ENCODE results near the gene CENPM.

DNA sequence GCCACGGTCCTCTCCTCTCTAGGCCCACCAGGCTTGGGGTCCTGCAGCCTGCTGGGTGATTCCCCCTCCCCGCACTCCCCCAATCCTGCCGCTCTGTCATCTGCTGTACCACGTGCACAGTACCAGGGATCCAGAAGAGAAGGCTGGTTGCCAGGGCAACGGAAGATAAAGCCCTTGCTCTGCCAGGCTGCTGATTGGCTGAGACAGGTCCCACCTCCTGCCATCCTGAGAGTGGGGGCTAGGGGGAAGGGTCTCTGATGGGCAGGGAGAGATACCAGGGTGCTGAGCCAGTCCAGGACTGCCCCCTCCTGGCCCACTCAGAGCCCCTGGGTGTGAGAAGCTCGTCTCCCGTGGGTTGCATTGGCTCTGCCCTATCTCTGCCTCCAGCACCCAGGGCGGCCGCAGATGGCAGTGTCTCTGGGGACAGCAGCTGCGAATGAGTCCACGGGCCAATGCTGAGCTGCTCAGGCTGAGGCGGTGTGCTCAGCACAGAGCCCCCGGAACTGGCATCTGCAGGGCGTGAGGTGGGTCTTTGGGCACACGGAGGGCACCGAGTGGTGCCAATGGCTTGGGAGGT lies 5.0 kb upstream of the CENPM start, which contains the start of gene SMIM45:
- TF ChIP-seq, protein P1, sequence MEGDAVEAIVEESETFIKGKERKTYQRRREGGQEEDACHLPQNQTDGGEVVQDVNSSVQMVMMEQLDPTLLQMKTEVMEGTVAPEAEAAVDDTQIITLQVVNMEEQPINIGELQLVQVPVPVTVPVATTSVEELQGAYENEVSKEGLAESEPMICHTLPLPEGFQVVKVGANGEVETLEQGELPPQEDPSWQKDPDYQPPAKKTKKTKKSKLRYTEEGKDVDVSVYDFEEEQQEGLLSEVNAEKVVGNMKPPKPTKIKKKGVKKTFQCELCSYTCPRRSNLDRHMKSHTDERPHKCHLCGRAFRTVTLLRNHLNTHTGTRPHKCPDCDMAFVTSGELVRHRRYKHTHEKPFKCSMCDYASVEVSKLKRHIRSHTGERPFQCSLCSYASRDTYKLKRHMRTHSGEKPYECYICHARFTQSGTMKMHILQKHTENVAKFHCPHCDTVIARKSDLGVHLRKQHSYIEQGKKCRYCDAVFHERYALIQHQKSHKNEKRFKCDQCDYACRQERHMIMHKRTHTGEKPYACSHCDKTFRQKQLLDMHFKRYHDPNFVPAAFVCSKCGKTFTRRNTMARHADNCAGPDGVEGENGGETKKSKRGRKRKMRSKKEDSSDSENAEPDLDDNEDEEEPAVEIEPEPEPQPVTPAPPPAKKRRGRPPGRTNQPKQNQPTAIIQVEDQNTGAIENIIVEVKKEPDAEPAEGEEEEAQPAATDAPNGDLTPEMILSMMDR (IDR thresholded peaks at IDR 0.05; ENCODE audit: insufficient read depth, low read length, poor library complexity, severe bottlenecking) = no peak
- no peak for TF ChIP-seq EZH2phosphoT487 (conservative IDR thresholded peaks at IDR 0.05; ENCODE audit: low read length)

Measured in SU-DHL-6 (cell line).